Measurements from ENCODE around the gene JAM3.

The JAM3 gene

DNA sequence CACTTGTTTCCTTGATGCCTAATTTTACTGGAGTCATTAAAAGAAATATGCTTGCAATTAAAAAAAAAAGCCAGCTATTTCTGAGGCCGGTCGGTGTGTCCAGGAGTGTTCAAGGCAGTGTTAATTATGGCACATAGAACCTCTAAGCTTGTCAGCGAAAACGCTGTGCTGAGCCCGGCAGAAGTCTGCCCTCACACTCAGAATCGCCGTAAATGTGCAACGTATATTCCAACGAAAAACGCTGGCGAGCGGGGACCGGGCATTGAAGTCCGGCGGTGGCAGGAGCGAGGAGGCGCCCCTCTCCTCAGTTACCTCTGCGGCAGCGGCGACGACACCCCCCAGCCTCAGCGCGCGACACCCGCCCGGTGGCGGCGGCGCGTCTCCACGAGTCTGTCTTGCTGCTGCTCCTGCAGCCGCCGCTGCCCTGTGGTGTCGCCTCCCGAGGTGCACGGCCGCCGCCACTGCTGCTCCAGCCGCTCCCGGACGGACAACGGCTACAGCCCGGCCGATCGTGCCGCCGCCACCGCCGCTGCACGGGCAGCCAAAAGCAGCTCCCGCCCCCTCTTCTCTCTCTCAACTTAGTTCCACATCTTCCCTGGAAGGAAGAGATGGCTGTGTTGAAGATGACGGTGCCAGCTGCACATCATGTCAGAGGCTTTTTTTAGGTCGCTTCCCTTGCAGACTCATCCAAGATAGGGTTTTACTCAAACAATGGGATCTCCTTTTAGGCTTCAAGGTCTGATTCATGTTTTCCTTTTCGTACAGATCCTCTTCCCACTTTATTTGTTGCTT is 56.0 kb downstream of the JAM3 start:
- no peak for TF ChIP-seq ZNF274 (IDR thresholded peaks at IDR 0.05; ENCODE audit: low read depth, low read length)
- H3K4me3 ChIP-seq (ENCODE audit: low read length), result no peak overlapping the region

DNA sequence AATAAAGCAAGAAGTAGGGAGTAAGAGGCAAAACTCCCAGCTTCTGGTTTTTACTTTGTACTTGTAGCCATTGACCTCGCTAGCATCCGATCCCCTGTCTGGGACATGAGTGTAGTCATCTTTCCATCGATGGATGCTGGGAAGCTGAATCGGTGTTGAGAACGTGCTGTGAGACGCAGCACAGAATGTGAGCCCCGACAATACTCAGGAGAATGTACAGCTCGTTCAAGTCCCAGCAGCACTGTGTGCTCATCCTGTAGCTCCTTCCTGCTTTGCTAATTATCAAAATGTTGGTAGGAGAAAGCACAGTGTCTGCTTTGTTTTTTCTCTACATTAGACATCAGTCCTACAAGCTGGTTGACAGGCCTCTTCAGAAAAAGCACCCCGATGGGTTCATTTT is 56.6 kb downstream of the JAM3 start:
- no peak for TF ChIP-seq ZNF274 (IDR thresholded peaks at IDR 0.05; ENCODE audit: low read depth, low read length)

DNA sequence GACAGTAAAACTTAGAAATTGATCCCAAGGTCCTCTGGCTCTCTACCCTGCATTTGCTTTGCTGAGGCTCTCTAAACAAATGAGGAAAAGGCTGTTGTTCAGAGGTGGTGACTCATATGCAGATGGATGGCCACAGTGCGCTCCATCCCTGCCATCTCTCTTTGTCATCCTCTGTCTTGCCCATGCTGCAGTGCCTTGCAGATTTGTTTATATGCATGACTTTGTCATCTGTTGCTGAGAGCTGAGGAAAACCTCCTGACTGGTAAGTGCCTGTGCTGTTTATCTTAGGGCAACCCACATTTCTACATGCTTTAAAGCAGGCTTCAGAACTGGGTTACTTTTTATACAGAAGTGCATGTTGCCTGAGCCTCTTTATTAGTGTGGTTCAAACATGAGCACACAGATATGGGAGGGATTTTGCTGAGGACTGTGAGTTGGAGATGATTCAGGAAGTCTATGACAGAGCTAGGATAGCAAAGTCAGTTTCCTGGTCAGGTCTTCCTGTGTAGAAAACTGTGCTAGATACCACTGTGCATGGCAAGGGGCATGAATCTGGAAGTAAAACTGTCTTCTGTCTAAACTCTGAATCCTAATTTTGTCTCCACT is 57.4 kb downstream of the JAM3 start:
- no peak for TF ChIP-seq ZNF274 (IDR thresholded peaks at IDR 0.05; ENCODE audit: low read depth, low read length)
- no peak overlapping the region for H3K4me3 ChIP-seq (ENCODE audit: low read length)

More for the DNA sequence above, 56.6 kb downstream of the JAM3 start:
- no peak overlapping the region for H3K4me3 ChIP-seq (ENCODE audit: low read length)

DNA sequence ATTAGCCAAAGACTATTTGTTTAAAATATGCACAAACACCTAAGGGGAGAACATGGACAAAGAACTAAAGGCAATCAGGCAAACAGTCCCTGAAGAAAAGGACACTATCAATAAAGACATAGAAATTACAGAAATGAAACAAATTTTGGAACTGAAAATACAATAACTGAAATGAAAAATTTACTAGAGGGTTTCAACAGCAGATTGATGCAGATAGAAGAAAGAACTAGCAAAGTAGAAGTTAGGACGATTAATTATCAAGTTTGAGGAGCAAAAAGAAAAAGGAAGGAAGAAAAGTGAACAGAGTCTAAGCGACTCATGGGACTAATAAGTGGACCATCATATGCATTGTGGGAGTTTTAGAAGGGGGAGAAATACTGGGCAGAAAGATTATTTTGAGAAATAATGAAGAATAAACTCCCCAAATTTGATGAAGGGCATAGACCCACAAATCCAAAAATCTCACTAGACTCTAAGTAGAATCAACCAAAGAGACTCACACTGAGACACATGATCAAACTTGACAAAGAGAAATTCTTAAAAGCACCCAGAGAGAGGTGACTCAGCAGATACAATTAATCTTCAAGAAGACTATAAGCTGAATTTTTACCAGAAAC is 62.9 kb downstream of the JAM3 start:
- TF ChIP-seq ZNF274 (IDR thresholded peaks at IDR 0.05; ENCODE audit: low read depth, low read length), result no peak
- no peak overlapping the region for H3K4me3 ChIP-seq (ENCODE audit: low read length)

DNA sequence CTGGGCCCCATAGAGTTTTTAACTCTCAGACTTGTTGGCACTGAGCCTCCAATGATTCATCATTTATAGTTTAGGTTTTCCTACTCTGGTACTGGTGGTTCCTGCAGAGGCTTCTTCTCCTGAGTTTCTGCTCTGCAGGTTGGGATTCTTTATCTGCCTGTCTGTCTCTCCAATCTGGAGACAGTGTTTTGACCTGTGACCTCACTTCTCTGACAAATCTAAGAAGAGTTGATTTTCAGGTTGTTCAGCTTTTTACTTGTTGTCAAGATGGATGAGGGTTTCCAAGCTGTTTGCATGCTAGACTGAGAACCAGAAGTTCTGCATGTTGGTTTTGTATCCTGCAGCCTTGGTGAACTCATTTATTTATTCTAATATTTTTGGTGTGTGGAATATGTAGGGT is 63.9 kb downstream of the JAM3 start:
- H3K4me3 ChIP-seq (ENCODE audit: low read length), result no peak overlapping the region
- TF ChIP-seq ZNF274 (IDR thresholded peaks at IDR 0.05; ENCODE audit: low read depth, low read length), result no peak

DNA sequence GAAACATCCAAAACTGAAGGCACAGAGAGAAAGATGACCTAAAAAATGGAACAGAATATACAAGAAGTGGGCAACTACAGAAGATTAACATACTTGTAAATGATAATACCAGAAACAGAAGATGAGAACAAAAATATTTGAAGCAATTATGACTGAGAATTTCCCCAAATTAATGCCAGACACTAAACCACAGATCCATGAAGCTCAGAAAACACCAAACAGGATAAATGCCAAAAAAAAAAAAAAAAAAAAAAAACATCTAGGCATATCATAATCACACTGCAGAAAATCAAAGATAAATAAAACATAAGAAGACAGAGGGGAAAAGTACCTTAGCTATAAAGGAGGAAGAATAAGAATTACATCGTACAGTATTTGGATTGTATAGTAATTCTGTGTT is 65.3 kb downstream of the JAM3 start:
- no peak for TF ChIP-seq ZNF274 (IDR thresholded peaks at IDR 0.05; ENCODE audit: low read depth, low read length)
- H3K4me3 ChIP-seq (ENCODE audit: low read length), result no peak overlapping the region

DNA sequence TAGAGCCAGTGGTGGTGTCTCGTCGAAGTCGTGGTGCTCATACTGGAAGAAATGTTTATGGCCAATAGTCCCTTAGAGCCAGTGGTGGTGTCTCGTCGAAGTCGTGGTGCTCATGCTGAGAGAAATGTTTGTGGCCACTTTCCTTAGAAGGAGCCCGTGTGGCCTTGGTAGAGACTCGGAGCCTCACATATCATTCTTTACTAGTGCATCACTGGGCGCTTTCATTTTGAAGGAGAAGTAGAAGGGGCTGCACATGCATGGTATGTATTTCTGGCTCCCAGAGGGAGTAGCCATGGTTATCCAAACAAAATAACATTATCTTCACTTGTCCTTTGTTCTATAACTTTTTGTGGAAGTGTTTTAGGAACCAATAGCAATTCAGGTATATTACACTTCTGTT is 69.5 kb downstream of the JAM3 start:
- TF ChIP-seq ZNF274 (IDR thresholded peaks at IDR 0.05; ENCODE audit: low read depth, low read length), result no peak
- H3K4me3 ChIP-seq (ENCODE audit: low read length), result no peak overlapping the region

DNA sequence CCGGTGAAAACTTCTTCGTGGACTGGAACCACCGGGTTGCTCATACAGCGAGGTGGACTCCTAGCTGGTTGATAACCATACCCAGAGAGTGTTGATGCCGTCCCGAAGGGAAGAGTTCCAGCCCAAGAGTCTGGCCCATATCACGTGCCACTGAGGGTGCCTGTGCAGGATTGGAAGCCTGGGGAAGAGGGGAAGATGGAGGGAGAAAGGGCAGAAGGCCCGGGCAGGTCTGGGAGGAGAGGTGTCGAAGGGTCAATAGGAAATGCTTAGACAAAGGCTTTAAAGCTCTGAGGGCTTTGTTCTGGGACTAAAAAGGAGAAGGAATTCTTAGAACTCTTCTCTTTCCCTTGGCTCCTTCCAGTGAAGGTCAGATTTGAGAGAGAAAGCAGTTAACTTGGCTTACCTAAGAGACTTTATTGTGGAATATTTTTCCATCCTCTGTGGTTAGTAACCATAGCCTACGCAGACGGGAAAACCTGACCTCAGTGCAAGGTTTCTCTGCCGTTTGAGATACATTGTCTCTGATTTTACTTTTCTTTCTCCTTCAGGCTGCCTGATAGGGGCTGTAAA is 70.5 kb downstream of the JAM3 start:
- no peak for TF ChIP-seq ZNF274 (IDR thresholded peaks at IDR 0.05; ENCODE audit: low read depth, low read length)
- no peak overlapping the region for H3K4me3 ChIP-seq (ENCODE audit: low read length)

DNA sequence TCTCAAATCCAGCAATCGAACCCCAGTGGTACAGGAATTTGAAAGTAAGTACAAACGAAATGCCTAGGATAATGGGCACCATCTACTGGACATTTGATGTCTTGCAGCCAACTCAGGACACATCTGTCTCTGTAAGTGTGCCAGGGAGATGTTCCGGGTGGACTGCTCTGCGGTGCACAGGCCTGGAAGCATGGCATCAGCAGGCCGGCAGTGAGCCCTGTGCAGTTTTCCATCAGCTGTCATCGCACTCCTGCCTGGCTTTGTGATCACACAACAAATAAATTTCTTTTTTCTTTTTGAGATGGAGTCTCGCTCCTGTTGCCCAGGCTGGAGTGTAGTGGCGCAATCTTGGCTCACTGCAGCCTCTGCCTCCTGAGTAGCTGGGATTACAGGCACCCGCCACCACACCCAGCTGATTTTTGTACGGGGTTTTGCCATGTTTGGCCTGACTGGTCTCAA is 71.0 kb downstream of the JAM3 start:
- TF ChIP-seq ZNF274 (IDR thresholded peaks at IDR 0.05; ENCODE audit: low read depth, low read length), result no peak
- H3K4me3 ChIP-seq (ENCODE audit: low read length), result no peak overlapping the region

DNA sequence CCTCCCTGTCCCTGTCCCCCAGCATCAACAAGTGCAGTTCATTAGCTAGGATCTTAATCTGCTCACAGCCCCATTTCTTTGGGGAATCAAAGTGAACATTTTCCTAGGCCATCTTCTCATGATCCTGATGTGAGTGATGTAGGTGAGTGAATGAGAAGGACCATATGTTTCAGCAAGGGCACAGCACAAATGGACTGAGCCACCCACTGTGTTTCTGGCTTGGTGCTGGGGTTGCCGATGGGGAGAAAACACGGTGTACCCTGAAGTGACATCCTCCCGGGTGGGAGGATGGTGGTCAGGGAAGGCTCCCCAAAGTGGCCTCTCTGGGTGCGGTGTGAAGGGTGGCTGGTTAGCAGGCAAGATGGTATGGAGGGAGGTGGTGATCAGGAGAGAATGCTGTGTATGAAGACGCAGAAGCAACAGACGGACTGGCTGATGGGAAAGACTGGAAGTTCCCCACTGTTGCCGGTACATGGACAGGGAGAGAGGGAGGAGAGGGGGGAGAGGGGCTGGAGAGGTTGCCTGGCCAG is 72.2 kb downstream of the JAM3 start:
- TF ChIP-seq ZNF274 (IDR thresholded peaks at IDR 0.05; ENCODE audit: low read depth, low read length), result no peak
- no peak overlapping the region for H3K4me3 ChIP-seq (ENCODE audit: low read length)

DNA sequence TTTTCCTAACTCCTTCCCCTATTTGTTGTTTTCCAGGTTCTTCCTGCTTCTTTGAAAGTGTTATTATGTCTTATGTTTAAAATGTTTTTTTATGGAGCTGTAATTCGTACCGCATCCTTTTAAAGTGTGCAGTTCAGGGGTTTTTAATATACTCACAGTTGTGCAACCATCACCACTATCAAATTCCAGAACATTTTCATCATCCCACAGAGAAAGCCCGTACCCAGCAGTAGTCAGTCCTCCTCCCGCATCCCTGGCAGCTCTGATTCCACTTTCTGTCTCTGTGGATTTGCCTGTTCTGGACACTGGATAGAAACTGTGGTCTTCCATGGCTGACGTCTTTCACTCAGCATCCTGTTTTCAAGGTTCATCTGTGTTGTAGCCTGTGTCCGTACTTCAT is 73.7 kb downstream of the JAM3 start:
- no peak overlapping the region for H3K4me3 ChIP-seq (ENCODE audit: low read length)
- no peak for TF ChIP-seq ZNF274 (IDR thresholded peaks at IDR 0.05; ENCODE audit: low read depth, low read length)

DNA sequence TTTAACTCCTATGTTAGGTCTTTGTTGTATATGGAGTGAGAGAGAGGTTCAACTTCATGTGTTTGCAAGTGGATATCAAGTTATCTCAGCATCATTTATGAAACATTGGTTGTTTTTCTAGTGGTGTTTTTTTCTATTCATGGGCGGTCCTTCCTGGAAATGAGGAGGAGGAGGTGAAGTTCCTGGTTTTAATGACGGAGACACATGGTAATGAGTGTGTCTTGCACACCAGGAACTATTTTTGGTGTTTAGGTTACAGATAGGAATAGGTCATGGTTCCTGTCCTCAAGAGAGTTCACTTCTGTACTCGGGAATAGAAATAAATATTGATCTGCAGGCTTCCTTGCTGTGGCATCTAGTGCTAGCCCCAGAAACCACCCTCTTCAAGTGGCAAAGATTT is 74.9 kb downstream of the JAM3 start:
- TF ChIP-seq ZNF274 (IDR thresholded peaks at IDR 0.05; ENCODE audit: low read depth, low read length), result no peak
- H3K4me3 ChIP-seq (ENCODE audit: low read length), result no peak overlapping the region

DNA sequence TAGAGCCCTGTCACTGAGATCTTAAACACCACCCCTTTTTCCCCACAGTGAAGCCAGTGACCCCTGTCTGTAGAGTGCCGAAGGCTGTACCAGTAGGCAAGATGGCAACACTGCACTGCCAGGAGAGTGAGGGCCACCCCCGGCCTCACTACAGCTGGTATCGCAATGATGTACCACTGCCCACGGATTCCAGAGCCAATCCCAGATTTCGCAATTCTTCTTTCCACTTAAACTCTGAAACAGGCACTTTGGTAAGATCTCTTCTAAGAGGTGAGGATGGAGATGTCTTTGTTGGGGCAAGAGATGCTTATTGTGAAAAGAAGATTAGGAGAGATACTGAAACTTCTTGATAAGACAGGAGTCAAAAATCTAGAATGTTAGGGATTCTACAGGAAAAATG is 75.9 kb downstream of the JAM3 start:
- TF ChIP-seq ZNF274 (IDR thresholded peaks at IDR 0.05; ENCODE audit: low read depth, low read length), result no peak
- no peak overlapping the region for H3K4me3 ChIP-seq (ENCODE audit: low read length)

DNA sequence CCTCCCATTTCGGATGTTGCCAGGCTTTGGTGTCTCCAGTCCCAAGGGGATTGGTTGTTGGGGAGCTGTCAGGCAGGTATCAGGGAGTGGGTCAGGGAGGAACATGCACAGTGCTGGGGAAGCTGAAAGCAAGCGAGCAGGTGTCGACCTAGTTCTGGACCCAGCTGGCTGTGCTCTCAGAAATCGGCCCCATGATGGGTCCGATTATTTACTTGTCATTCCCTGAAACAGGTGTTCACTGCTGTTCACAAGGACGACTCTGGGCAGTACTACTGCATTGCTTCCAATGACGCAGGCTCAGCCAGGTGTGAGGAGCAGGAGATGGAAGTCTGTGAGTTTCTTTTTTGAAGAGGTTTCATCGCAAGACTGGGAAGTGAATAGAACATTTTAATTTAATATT is 76.8 kb downstream of the JAM3 start:
- TF ChIP-seq ZNF274 (IDR thresholded peaks at IDR 0.05; ENCODE audit: low read depth, low read length), result no peak
- H3K4me3 ChIP-seq (ENCODE audit: low read length), result no peak overlapping the region

Measured in GM08714 (cell line).